ENCODE results near the gene RUSF1. TPM values are rescaled to one million over a fixed set of nuclear protein-coding genes. Genes with fewer than 3 reads are reported as not detected.

Gene RUSF1
- total RNA-seq, 4 donors from 2014 or later = 65.2 to 124 (median 110) TPM

DNA sequence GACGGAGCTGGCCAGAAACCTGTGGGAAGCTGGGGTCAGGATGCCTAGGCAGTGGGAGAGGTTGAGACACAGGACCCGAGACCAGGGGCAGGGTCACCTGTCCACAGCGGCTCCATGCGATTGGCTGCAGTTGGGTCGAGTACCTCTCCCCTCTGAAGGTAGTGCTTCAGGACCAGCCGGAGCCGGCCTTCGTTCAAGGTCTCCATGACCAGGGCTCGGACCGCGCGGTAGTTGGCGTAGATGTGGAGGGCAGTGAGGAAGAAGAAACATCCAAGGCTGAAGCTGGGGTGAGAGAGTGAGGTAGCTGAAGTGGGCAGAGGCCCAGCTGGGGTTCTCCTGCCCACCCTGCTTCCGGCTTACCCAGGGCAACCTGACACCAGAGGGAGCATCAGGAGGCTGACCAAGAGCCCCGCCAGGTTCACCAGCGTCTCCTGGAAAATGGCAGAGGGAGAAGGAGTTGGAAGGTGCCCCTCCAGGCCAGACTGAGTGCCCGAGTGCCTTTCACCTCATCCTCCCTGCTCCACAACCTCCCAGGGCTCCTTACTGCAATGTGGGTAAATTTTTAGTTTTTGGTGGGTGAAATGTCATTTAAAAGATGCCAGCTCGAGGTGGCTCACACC is 14.6 kb downstream of the RUSF1 start:
- no peak for DNase-seq
- H3K27me3 ChIP-seq = no peaks in the 10 kb centered on the region

GRCh38 chr16:31491778-31492418 is 16.3 kb downstream of the RUSF1 start:
- H3K36me3 ChIP-seq = peaks cover 0 to 52% (median 0%) of the 10 kb centered on the region in 3 donors
- no peak for TF ChIP-seq POLR2A (IDR thresholded peaks at IDR 0.05)
- TF ChIP-seq, protein P1, sequence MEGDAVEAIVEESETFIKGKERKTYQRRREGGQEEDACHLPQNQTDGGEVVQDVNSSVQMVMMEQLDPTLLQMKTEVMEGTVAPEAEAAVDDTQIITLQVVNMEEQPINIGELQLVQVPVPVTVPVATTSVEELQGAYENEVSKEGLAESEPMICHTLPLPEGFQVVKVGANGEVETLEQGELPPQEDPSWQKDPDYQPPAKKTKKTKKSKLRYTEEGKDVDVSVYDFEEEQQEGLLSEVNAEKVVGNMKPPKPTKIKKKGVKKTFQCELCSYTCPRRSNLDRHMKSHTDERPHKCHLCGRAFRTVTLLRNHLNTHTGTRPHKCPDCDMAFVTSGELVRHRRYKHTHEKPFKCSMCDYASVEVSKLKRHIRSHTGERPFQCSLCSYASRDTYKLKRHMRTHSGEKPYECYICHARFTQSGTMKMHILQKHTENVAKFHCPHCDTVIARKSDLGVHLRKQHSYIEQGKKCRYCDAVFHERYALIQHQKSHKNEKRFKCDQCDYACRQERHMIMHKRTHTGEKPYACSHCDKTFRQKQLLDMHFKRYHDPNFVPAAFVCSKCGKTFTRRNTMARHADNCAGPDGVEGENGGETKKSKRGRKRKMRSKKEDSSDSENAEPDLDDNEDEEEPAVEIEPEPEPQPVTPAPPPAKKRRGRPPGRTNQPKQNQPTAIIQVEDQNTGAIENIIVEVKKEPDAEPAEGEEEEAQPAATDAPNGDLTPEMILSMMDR (IDR thresholded peaks at IDR 0.05) = no peak
- no peak overlapping the region for H3K27ac ChIP-seq
- peaks cover 0 to 4% (median 0%) of the 10 kb centered on the region in 4 donors for H3K9me3 ChIP-seq
- H3K4me1 ChIP-seq = peaks cover 4 to 18% (median 6%) of the 10 kb centered on the region in 4 donors
- no peaks in the 10 kb centered on the region for H3K27me3 ChIP-seq
- H3K4me3 ChIP-seq = no peak overlapping the region
- DNase-seq = no peak

More for the DNA sequence above, 14.6 kb downstream of the RUSF1 start:
- H3K9me3 ChIP-seq = no peaks in the 10 kb centered on the region
- peaks cover 0 to 69% (median 0%) of the 10 kb centered on the region in 3 donors for H3K36me3 ChIP-seq
- no peak overlapping the region for H3K27ac ChIP-seq
- H3K4me1 ChIP-seq = peaks cover 0 to 2% (median 0%) of the 10 kb centered on the region in 4 donors
- H3K4me3 ChIP-seq = no peak overlapping the region
- no peak for TF ChIP-seq POLR2A (IDR thresholded peaks at IDR 0.05)
- TF ChIP-seq, protein P1 (IDR thresholded peaks at IDR 0.05) = no peak

GRCh38 chr16:31489616-31490584 is 18.3 kb downstream of the RUSF1 start:
- H3K36me3 ChIP-seq = peaks cover 0 to 32% (median 0%) of the 10 kb centered on the region in 3 donors
- no peak overlapping the region for H3K27ac ChIP-seq
- no peak for DNase-seq
- TF ChIP-seq, protein P1 (IDR thresholded peaks at IDR 0.05) = no peak
- TF ChIP-seq POLR2A (IDR thresholded peaks at IDR 0.05) = no peak
- peaks cover 4 to 20% (median 7%) of the 10 kb centered on the region in 4 donors for H3K4me1 ChIP-seq
- H3K4me3 ChIP-seq = no peak overlapping the region
- H3K27me3 ChIP-seq = no peaks in the 10 kb centered on the region
- peaks cover 0 to 4% (median 0%) of the 10 kb centered on the region in 4 donors for H3K9me3 ChIP-seq

DNA sequence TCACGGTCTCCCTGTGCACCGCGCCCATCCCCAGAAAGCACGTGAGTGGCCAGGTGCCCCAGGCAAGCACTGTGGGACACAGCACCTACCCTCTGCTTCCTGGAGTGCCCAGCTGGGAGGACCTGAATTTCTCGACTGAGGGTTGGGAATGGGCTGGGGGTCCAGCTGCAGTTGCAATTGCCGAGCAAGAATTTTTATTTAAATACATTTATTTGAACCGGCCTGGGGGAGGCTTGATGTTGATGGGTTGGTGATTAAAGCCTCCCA is 19.0 kb downstream of the RUSF1 start:
- peaks cover 0 to 26% (median 0%) of the 10 kb centered on the region in 3 donors for H3K36me3 ChIP-seq

More for the DNA sequence above, 19.0 kb downstream of the RUSF1 start:
- Histone ChIP-seq H3K27ac (no peak overlapping the region), H3K4me3 (no peak overlapping the region), H3K9me3 (peaks cover 0 to 4% (median 0%) of the 10 kb centered on the region in 4 donors), H3K27me3 (no peaks in the 10 kb centered on the region), H3K4me1 (peaks cover 4 to 20% (median 7%) of the 10 kb centered on the region in 4 donors)
- DNase-seq = no peak
- no peak for TF ChIP-seq POLR2A (IDR thresholded peaks at IDR 0.05)
- TF ChIP-seq, protein P1 (IDR thresholded peaks at IDR 0.05) = no peak
